CD14-positive monocyte (primary cell): ENCODE measurements around the gene GPR137B. TPM values are rescaled to one million over a fixed set of nuclear protein-coding genes. Genes with fewer than 3 reads are reported as not detected.
"Not testable (repeated sequence)": the region's sequence is repeated elsewhere in the genome, so short reads cannot be mapped to it uniquely, and the experiment has no call there.

Experiments used
- DNase-seq, 3 donors: peaks; one replicate each; pipeline ENCODE4 v3.0.0-alpha.2; 2011 to 2022
- H2AFZ ChIP-seq: 2 replicates; pipeline ENCODE4 v1.6.0; 2012; ENCODE audit warnings: mild to moderate bottlenecking, low read depth, low read length, inconsistent platforms; ENCODE audit not compliant: insufficient read depth, poor library complexity, severe bottlenecking
- H3K27ac ChIP-seq, 2 donors: 1 replicate in 1 of 2; 2 replicates in 1 of 2; pipeline ENCODE4 v1.5.1; 2012 to 2013; ENCODE audit warnings: low read length in 2 of 2, control low read depth in 1 of 2, inconsistent platforms in 1 of 2, low read depth in 1 of 2, mild to moderate bottlenecking in 1 of 2
- H3K27me3 ChIP-seq, 2 donors: one replicate each; pipeline versions ENCODE4 v1.6.0 to v1.6.1; 2011 to 2013; ENCODE audit warnings: low read length in 2 of 2; ENCODE audit not compliant: control insufficient read depth in 2 of 2, insufficient read depth in 2 of 2
- H3K36me3 ChIP-seq, 2 donors: replicated peaks in 1 of 2; 1 replicate in 1 of 2; 2 replicates in 1 of 2; pipeline versions ENCODE4 v1.5.1 to v1.6.1; 2012 to 2013; ENCODE audit warnings: low read length in 2 of 2, control low read depth in 1 of 2, inconsistent platforms in 1 of 2, mild to moderate bottlenecking in 1 of 2; ENCODE audit not compliant: insufficient read depth in 2 of 2, control insufficient read depth in 1 of 2
- H3K4me1 ChIP-seq, 2 donors: 1 replicate in 1 of 2; 2 replicates in 1 of 2; pipeline versions ENCODE4 v1.5.1 to v1.6.1; 2012 to 2013; ENCODE audit warnings: low read length in 2 of 2, control low read depth in 1 of 2, inconsistent platforms in 1 of 2, mild to moderate bottlenecking in 1 of 2, moderate library complexity in 1 of 2; ENCODE audit not compliant: insufficient read depth in 2 of 2, control insufficient read depth in 1 of 2
- H3K4me2 ChIP-seq: replicated peaks from 2 replicates; pipeline ENCODE3; 2012; ENCODE audit warnings: low read length, moderate library complexity, mild to moderate bottlenecking; ENCODE audit not compliant: poor library complexity, severe bottlenecking; ENCODE audit errors: extremely low read depth
- H3K4me3 ChIP-seq, 3 experiments: fragments of 200-600 bp in 1 of 3; sonication (generic) in 1 of 3; replicated peaks in 1 of 3; 1 replicate in 2 of 3; 2 replicates in 1 of 3; pipeline ENCODE4 v1.5.1; 2011 to 2013; ENCODE audit warnings: low read length in 3 of 3, mild to moderate bottlenecking in 3 of 3, control low read depth in 2 of 3, low read depth in 2 of 3, inconsistent platforms in 1 of 3, moderate library complexity in 1 of 3
- H3K79me2 ChIP-seq: 2 replicates; pipeline ENCODE4 v1.6.0; 2012; ENCODE audit warnings: mild to moderate bottlenecking, control low read depth, inconsistent platforms, low read length, moderate library complexity; ENCODE audit not compliant: insufficient read depth
- H3K9ac ChIP-seq: 2 replicates; pipeline ENCODE4 v1.6.0; 2017; ENCODE audit warnings: low read length, mild to moderate bottlenecking; ENCODE audit not compliant: insufficient read depth, poor library complexity, severe bottlenecking
- H3K9me3 ChIP-seq, 2 donors: replicated peaks in 1 of 2; 1 replicate in 1 of 2; 2 replicates in 1 of 2; pipeline versions ENCODE4 v1.5.1 to v1.6.1; 2012 to 2013; ENCODE audit warnings: low read length in 2 of 2, control low read depth in 1 of 2; ENCODE audit not compliant: control insufficient read depth in 1 of 2, insufficient read depth in 1 of 2
- H4K20me1 ChIP-seq: 2 replicates; pipeline ENCODE4 v1.6.0; 2012; ENCODE audit warnings: mild to moderate bottlenecking, low read length, control low read depth, moderate library complexity; ENCODE audit not compliant: insufficient read depth
- H3K27ac Mint-ChIP-seq, 7 donors: one replicate each; pipeline ENCODE4 v1.8.0; 2020; ENCODE audit warnings: mild to moderate bottlenecking in 7 of 7, mixed read lengths in 7 of 7, moderate library complexity in 6 of 7, inconsistent platforms in 2 of 7
- H3K27me3 Mint-ChIP-seq, 3 donors: one replicate each; pipeline ENCODE4 v1.8.0; 2021 to 2022; ENCODE audit warnings: low read depth in 3 of 3, mild to moderate bottlenecking in 3 of 3, mixed read lengths in 3 of 3, moderate library complexity in 3 of 3, inconsistent platforms in 1 of 3
- H3K36me3 Mint-ChIP-seq, 2 donors: one replicate each; pipeline ENCODE4 v1.8.0; 2020; ENCODE audit warnings: mixed read lengths in 2 of 2, inconsistent platforms in 1 of 2, mild to moderate bottlenecking in 1 of 2
- H3K4me1 Mint-ChIP-seq: one replicate; pipeline ENCODE4 v1.8.0; 2020; ENCODE audit warnings: mild to moderate bottlenecking, mixed read lengths
- H3K4me3 Mint-ChIP-seq, 2 donors: one replicate each; pipeline ENCODE4 v1.8.0; 2020; ENCODE audit warnings: mild to moderate bottlenecking in 2 of 2, mixed read lengths in 2 of 2, moderate library complexity in 1 of 2
- H3K9me3 Mint-ChIP-seq, 7 donors: one replicate each; pipeline ENCODE4 v1.8.0; 2020 to 2022; ENCODE audit warnings: mixed read lengths in 7 of 7, mild to moderate bottlenecking in 6 of 7, moderate library complexity in 6 of 7, inconsistent platforms in 2 of 7
- CTCF ChIP-seq: fragments of 200-600 bp; IDR thresholded peaks from one replicate; pipeline ENCODE4 v1.8.0; 2022; ENCODE audit warnings: antibody characterized with exemption, mild to moderate bottlenecking
- WGBS: methylation state at CpG from one replicate; pipeline ENCODE4 v1.1.5; 2013; ENCODE audit warnings: missing lambda C conversion rate; ENCODE audit not compliant: insufficient coverage; 5-methylcytosine and 5-hydroxymethylcytosine counted together
- intact Hi-C, 2 donors: fragments of 100-400 bp; cut with micrococcal nuclease; formaldehyde crosslinking; loops; one replicate each; pipeline versions ENCODE4 v1.15.0 to v1.15.1; 2023
- polyA plus RNA-seq, 3 donors: library from polyadenylated mRNA; depleted of rRNA in 1 of 3; unstranded in 2 of 3; stranded (reverse) in 1 of 3; fragments of 300-500 nt in 2 of 3; fragments of >200 nt in 1 of 3; fragmentation: Illumina TruSeq in 2 of 3; gene quantifications; 1 replicate in 2 of 3; 2 replicates in 1 of 3; pipeline ENCODE4 v1.2.3, GENCODE V29; 2012 to 2021

GPR137B gene
- polyA plus RNA-seq, 3 donors = 7.5 to 10.8 (median 8.7) TPM

- DNase-seq = no peak
- H2AFZ ChIP-seq = no peak overlapping the region
- peaks cover 22 to 28% of the 10 kb centered on the region in 2 donors for H3K36me3 Mint-ChIP-seq
- intact Hi-C loops = no loop called here
- H4K20me1 ChIP-seq = peaks cover 49% of the 10 kb centered on the region
- H3K4me3 Mint-ChIP-seq = no peak overlapping the region
- no peak overlapping the region for H3K9ac ChIP-seq
- peaks cover 1 to 3% (median 2%) of the 10 kb centered on the region in 3 donors for H3K27me3 Mint-ChIP-seq
- H3K27ac ChIP-seq = peak overlapping the region in 1 of 2 donors; percentile 4
- peak overlapping the region in 5 of 7 donors; percentile 22 to 60 (median 27) for H3K27ac Mint-ChIP-seq
- 64% methylated on average over 8 of the region's 10 CpGs for WGBS
- no peaks in the 10 kb centered on the region for H3K36me3 ChIP-seq
- no peaks in the 10 kb centered on the region for H3K27me3 ChIP-seq
- no peak overlapping the region for H3K4me3 ChIP-seq
- H3K9me3 ChIP-seq = peaks cover 18 to 19% of the 10 kb centered on the region in 2 donors
- no peak for TF ChIP-seq CTCF
- H3K79me2 ChIP-seq = no peaks in the 10 kb centered on the region
- H3K4me2 ChIP-seq = no peak overlapping the region
- peaks cover 18 to 19% of the 10 kb centered on the region in 2 donors for H3K4me1 ChIP-seq
- H3K9me3 Mint-ChIP-seq = peaks cover 21 to 32% (median 26%) of the 10 kb centered on the region in 7 donors
- H3K4me1 Mint-ChIP-seq = peaks cover 30% of the 10 kb centered on the region
Measured at GRCh38 chr1:236160540-236161127, 18.3 kb downstream of the GPR137B start.

- Histone ChIP-seq H3K27me3 (no peaks in the 10 kb centered on the region), H3K79me2 (no peaks in the 10 kb centered on the region), H3K9me3 (peaks cover 18 to 19% of the 10 kb centered on the region in 2 donors), H4K20me1 (peaks cover 46% of the 10 kb centered on the region), H2AFZ (no peak overlapping the region), H3K4me2 (no peak overlapping the region), H3K27ac (no peak overlapping the region), H3K9ac (no peak overlapping the region), H3K36me3 (no peaks in the 10 kb centered on the region), H3K4me1 (peaks cover 14 to 16% of the 10 kb centered on the region in 2 donors), H3K4me3 (no peak overlapping the region)
- Mint-ChIP-seq H3K27ac (no peak overlapping the region), H3K36me3 (peaks cover 22 to 28% of the 10 kb centered on the region in 2 donors), H3K9me3 (peaks cover 21 to 32% (median 26%) of the 10 kb centered on the region in 7 donors), H3K27me3 (peaks cover under 1 to 3% (median 2%) of the 10 kb centered on the region in 3 donors), H3K4me3 (no peak overlapping the region), H3K4me1 (peaks cover 24% of the 10 kb centered on the region)
- DNase-seq = no peak
- intact Hi-C loops = no loop called here
- TF ChIP-seq CTCF = no peak
- WGBS = 91% methylated on average over 7 of the region's 9 CpGs
Measured at GRCh38 chr1:236161230-236161629, 18.9 kb downstream of the GPR137B start.

GRCh38 chr1:236161755-236162154, 19.4 kb downstream of the GPR137B start:
- H3K27ac ChIP-seq, H3K27me3 Mint-ChIP-seq, intact Hi-C loops, H3K4me3 ChIP-seq, H3K27me3 ChIP-seq, H3K9ac ChIP-seq, H3K27ac Mint-ChIP-seq, H3K36me3 ChIP-seq, H3K4me3 Mint-ChIP-seq, H2AFZ ChIP-seq, DNase-seq, H3K4me2 ChIP-seq, H3K79me2 ChIP-seq: not testable (repeated sequence)
- Mint-ChIP-seq H3K36me3 (peaks cover 22 to 28% of the 10 kb centered on the region in 2 donors), H3K9me3 (peaks cover 21 to 32% (median 26%) of the 10 kb centered on the region in 7 donors), H3K4me1 (peaks cover 18% of the 10 kb centered on the region)
- Histone ChIP-seq H3K9me3 (peaks cover 18 to 19% of the 10 kb centered on the region in 2 donors), H4K20me1 (peaks cover 41% of the 10 kb centered on the region), H3K4me1 (peaks cover 9 to 10% of the 10 kb centered on the region in 2 donors)
- WGBS = no CpG with 5 or more reads among the region's 3 CpGs
